HepG2 (cell line): ENCODE results near the gene BACH1. TPM values are rescaled to one million over a fixed set of nuclear protein-coding genes. Genes with fewer than 3 reads are reported as not detected.

Experiments
- ATM ChIP-seq: fragments of 450-650 bp; IDR thresholded peaks from 2 replicates; pipeline ENCODE4 v1.7.1; 2017; ENCODE audit warnings: mild to moderate bottlenecking, borderline replicate concordance
- ESRRA ChIP-seq: sonication (generic); formaldehyde crosslinking; IDR thresholded peaks from 2 replicates; pipeline ENCODE4 v1.5.1; 2020; ENCODE audit warnings: mild to moderate bottlenecking, low read depth, missing genetic modification reagents
- FOXK2 ChIP-seq: fragments of 450-650 bp; IDR thresholded peaks from 2 replicates; pipeline ENCODE4 v1.6.1; 2016
- HMG20A ChIP-seq: IDR thresholded peaks from 2 replicates; pipeline ENCODE4 v1.6.1; 2016; ENCODE audit warnings: borderline replicate concordance
- HNRNPLL ChIP-seq: fragments of 200-400 bp; formaldehyde crosslinking; IDR thresholded peaks from 2 replicates; pipeline ENCODE4 v1.6.1; 2017; ENCODE audit warnings: mild to moderate bottlenecking, low read depth, low read length; ENCODE audit not compliant: poor library complexity, severe bottlenecking
- KAT7 ChIP-seq: IDR thresholded peaks from 2 replicates; pipeline ENCODE4 v1.6.1; 2018; ENCODE audit warnings: borderline replicate concordance, missing compliant biosample characterization
- MTF1 ChIP-seq: sonication (generic); formaldehyde crosslinking; IDR thresholded peaks from 2 replicates; pipeline ENCODE4 v1.5.0; 2020; ENCODE audit warnings: missing genetic modification reagents
- MXD4 ChIP-seq: IDR thresholded peaks from 2 replicates; pipeline ENCODE4 v1.6.1; 2016; ENCODE audit warnings: mild to moderate bottlenecking, missing biosample characterization, missing genetic modification reagents
- NFAT5 ChIP-seq: sonication (generic); formaldehyde crosslinking; IDR thresholded peaks from 2 replicates; pipeline ENCODE4 v1.4.0; 2020; ENCODE audit warnings: missing genetic modification reagents
- NPAS2 ChIP-seq: sonication (generic); formaldehyde crosslinking; IDR thresholded peaks from 2 replicates; pipeline ENCODE4 v1.8.0; 2022; ENCODE audit warnings: mild to moderate bottlenecking, missing genetic modification reagents, borderline replicate concordance
- NR2F1 ChIP-seq, 2 experiments: fragments of 450-650 bp in 1 of 2; formaldehyde crosslinking in 1 of 2; IDR thresholded peaks; 2 replicates each; pipeline versions ENCODE4 v1.5.0 to v1.6.1; 2016 to 2020; ENCODE audit warnings: mild to moderate bottlenecking in 1 of 2, missing compliant biosample characterization in 1 of 2, missing genetic modification reagents in 1 of 2, moderate library complexity in 1 of 2
- NR3C1 ChIP-seq: sonication (generic); formaldehyde crosslinking; IDR thresholded peaks from 2 replicates; pipeline ENCODE4 v1.4.0; 2020; ENCODE audit warnings: missing genetic modification reagents
- PHF8 ChIP-seq: sonication (generic); formaldehyde crosslinking; IDR thresholded peaks from 2 replicates; pipeline ENCODE4 v1.5.0; 2020; ENCODE audit warnings: missing genetic modification reagents
- TP53 ChIP-seq: sonication (generic); formaldehyde crosslinking; conservative IDR thresholded peaks from 2 replicates; pipeline ENCODE4 v1.4.0; 2020; ENCODE audit warnings: missing genetic modification reagents
- ZBTB20 ChIP-seq: sonication (generic); formaldehyde crosslinking; IDR thresholded peaks from 2 replicates; pipeline ENCODE4 v1.8.1; 2023; ENCODE audit warnings: missing genetic modification reagents, low read depth, mild to moderate bottlenecking, borderline replicate concordance
- ZNF580 ChIP-seq: IDR thresholded peaks from 2 replicates; pipeline ENCODE4 v1.6.1; 2016; ENCODE audit warnings: low read depth, borderline replicate concordance
- ZNF749 ChIP-seq: sonication (generic); formaldehyde crosslinking; IDR thresholded peaks from 2 replicates; pipeline ENCODE4 v1.8.0; 2022; ENCODE audit warnings: mild to moderate bottlenecking, missing genetic modification reagents, moderate library complexity, borderline replicate concordance
- ZSCAN30 ChIP-seq: sonication (generic); formaldehyde crosslinking; IDR thresholded peaks from 2 replicates; pipeline ENCODE4 v1.5.0; 2020; ENCODE audit warnings: mild to moderate bottlenecking, missing genetic modification reagents
- polyA plus RNA-seq, 8 experiments: library from polyadenylated mRNA; depleted of rRNA in 3 of 8; stranded (reverse) in 7 of 8; unstranded in 1 of 8; fragments of >200 nt; fragmentation: Illumina TruSeq in 4 of 8; extraction: Trizol in 4 of 8; gene quantifications; 2 replicates each; pipeline versions ENCODE4 v1.2.1 to v1.2.3, GENCODE V29; 2011 to 2016; ENCODE audit warnings: low read depth in 4 of 8, missing spikeins in 1 of 8, mixed read lengths in 1 of 8; ENCODE audit not compliant: insufficient read depth in 1 of 8
- total RNA-seq, 5 experiments: library from RNA; depleted of rRNA; stranded (reverse); fragments of >200 nt; fragmentation: Illumina TruSeq; extraction: Trizol; gene quantifications; 2 replicates each; pipeline ENCODE4 v1.2.3, GENCODE V29; 2016; ENCODE audit warnings: low read depth in 1 of 5
- TF ChIP-seq, protein P1 (sequence below): sonication (generic); formaldehyde crosslinking; conservative IDR thresholded peaks from 2 replicates; pipeline ENCODE4 v1.5.0; 2020; ENCODE audit warnings: missing genetic modification reagents
- TF ChIP-seq, protein P2 (sequence below): IDR thresholded peaks from 2 replicates; pipeline ENCODE4 v1.6.1; 2012; ENCODE audit warnings: inconsistent platforms
- TF ChIP-seq, protein P3 (sequence below): sonication (generic); formaldehyde crosslinking; IDR thresholded peaks from 2 replicates; pipeline ENCODE4 v1.9.0; 2022; ENCODE audit warnings: missing genetic modification reagents, mild to moderate bottlenecking, borderline replicate concordance

BACH1 gene
- total and polyA plus RNA-seq, 2 of the 13 experiments (the other 11 are each of a cell fraction or from before 2014, with no cell fraction given), result 16.5 to 51.7 TPM

GRCh38 chr21:29299046-29299915 is 559 bp downstream of the BACH1 start (continued):
- TF ChIP-seq PHF8 (CRISPR knock-in tag) (peak; percentile 70), NR3C1 (CRISPR knock-in tag) (no peak), ZNF749 (CRISPR knock-in tag) (no peak), NPAS2 (CRISPR knock-in tag) (no peak), ZBTB20 (CRISPR knock-in tag) (no peak; the same call in 1 of the 2 replicates), FOXK2 (no peak), HMG20A (CRISPR knock-in tag) (no peak), NFAT5 (CRISPR knock-in tag) (no peak), KAT7 (CRISPR knock-in tag) (peak; percentile 56; the same call in 1 of the 2 replicates), ESRRA (CRISPR knock-in tag) (peak; percentile 5; the same call in 1 of the 2 replicates), NR2F1 (CRISPR knock-in tag; IDR thresholded peaks at IDR 0.05) (no peak), MXD4 (CRISPR knock-in tag) (peak; percentile 56; the same call in 1 of the 2 replicates), MTF1 (CRISPR knock-in tag) (no peak), ATM (no peak), HNRNPLL (peak; percentile 7), ZSCAN30 (CRISPR knock-in tag) (no peak), ZNF580 (CRISPR knock-in tag) (peak; percentile 42; the same call in 1 of the 2 replicates), TP53 (CRISPR knock-in tag) (no peak)
- TF ChIP-seq, protein P1, sequence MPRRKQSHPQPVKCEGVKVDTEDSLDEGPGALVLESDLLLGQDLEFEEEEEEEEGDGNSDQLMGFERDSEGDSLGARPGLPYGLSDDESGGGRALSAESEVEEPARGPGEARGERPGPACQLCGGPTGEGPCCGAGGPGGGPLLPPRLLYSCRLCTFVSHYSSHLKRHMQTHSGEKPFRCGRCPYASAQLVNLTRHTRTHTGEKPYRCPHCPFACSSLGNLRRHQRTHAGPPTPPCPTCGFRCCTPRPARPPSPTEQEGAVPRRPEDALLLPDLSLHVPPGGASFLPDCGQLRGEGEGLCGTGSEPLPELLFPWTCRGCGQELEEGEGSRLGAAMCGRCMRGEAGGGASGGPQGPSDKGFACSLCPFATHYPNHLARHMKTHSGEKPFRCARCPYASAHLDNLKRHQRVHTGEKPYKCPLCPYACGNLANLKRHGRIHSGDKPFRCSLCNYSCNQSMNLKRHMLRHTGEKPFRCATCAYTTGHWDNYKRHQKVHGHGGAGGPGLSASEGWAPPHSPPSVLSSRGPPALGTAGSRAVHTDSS (CRISPR knock-in tag), result no peak
- TF ChIP-seq, protein P2, sequence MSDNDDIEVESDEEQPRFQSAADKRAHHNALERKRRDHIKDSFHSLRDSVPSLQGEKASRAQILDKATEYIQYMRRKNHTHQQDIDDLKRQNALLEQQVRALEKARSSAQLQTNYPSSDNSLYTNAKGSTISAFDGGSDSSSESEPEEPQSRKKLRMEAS, result peak; percentile 91
- TF ChIP-seq, protein P3, sequence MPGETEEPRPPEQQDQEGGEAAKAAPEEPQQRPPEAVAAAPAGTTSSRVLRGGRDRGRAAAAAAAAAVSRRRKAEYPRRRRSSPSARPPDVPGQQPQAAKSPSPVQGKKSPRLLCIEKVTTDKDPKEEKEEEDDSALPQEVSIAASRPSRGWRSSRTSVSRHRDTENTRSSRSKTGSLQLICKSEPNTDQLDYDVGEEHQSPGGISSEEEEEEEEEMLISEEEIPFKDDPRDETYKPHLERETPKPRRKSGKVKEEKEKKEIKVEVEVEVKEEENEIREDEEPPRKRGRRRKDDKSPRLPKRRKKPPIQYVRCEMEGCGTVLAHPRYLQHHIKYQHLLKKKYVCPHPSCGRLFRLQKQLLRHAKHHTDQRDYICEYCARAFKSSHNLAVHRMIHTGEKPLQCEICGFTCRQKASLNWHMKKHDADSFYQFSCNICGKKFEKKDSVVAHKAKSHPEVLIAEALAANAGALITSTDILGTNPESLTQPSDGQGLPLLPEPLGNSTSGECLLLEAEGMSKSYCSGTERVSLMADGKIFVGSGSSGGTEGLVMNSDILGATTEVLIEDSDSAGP, result no peak; the same call in 1 of the 2 replicates
